NCI-H1105 treated with DMSO at 0.1 percent for 48 hours (cell line): ENCODE measurements around the gene RTEL1.

Experiments used
- DNase-seq: peaks from one replicate; lab custom pipeline; 2025; lab: John Stamatoyannopoulos, UW

The RTEL1 gene

DNA sequence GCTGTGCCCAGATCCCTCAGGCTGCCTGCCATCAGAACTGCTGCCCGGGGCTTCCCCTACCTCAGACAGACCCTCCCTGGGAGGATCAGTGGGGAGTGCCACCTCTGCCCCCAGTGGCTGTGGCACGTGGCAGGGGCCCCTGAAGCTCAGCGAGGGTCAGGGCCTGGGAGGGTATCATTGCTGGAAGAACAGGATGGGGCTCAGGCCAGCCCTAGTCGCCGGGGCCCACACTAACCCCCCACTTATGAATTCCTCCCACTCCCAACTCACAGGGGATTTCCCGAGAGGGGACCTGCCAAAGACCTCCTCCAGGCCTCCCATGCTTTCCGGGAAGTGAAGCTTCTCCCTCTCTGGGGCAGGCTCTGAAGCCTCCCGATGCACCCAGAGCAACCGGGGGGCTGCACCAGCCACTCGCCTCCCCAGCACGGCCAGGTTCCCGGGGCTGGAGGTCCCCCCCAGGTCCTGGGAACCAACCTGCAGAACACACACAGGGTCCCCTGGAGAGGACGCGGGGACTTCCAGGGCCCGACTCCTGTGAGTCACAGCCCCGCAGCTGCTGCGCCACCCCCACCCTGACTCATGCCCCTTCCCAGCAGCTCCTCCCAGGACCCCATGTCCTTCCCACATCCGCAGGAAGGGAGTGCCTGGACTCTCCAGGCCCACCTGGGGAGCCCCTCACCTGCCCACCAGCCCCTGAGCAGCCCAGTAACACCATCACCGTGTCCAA, 40.8 kb downstream of the RTEL1 start:
- no peak for DNase-seq

- DNase-seq, result no peak
Observed at GRCh38 chr20:63699466-63700198, 41.5 kb downstream of the RTEL1 start.

- no peak for DNase-seq
Observed at GRCh38 chr20:63700199-63701050, 42.3 kb downstream of the RTEL1 start.

DNA sequence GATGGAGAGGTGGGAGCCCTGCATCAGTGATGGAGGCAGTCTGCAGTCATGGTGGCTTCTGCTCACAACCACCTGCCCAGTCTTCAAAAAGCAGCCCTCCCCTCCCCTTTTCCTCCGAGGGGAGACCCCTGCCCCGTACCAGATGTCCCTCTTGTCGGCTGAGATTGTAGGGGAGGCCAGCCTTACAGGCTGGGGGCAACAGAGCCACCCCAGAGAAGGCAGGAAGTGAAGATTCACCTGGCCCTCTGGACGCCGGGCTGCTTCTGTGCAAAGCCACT, 42.9 kb downstream of the RTEL1 start:
- no peak for DNase-seq

GRCh38 chr20:63701329-63702035, 43.4 kb downstream of the RTEL1 start:
- DNase-seq, result no peak

- no peak for DNase-seq
Observed at GRCh38 chr20:63702036-63702665, 44.0 kb downstream of the RTEL1 start.

- DNase-seq, result no peak
Observed at GRCh38 chr20:63702751-63703470, 44.8 kb downstream of the RTEL1 start.

DNA sequence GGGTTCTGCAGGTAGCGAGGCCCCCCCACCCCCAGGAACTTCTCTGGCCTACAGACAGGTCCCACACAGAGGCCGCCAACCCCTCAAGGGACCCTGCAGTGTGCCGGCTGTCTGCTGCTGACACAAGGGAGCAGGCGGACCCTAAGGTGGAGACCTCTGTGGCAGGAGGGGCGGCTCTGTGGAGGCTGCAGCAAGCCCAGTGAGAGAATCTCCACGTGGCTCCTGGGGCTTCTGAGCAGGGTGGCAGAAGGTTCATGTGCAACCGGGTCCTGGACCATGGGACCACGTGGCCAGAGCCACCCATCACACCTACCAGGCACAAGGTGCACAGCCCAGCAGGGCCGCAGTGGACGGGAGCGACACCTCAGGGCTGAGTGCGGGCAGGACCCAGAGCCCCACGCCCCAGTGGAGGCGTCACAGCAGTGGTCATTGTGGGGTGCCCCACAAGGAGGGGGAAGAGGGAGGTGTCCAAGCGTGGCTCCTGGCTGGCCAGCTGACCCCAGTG, 45.4 kb downstream of the RTEL1 start:
- DNase-seq, result no peak

GRCh38 chr20:63703976-63704748, 46.0 kb downstream of the RTEL1 start:
- DNase-seq, result no peak

- DNase-seq, result no peak
Observed at GRCh38 chr20:63704749-63705117, 46.6 kb downstream of the RTEL1 start.

- DNase-seq, result no peak
Observed at GRCh38 chr20:63705232-63706026, 47.3 kb downstream of the RTEL1 start.

DNA sequence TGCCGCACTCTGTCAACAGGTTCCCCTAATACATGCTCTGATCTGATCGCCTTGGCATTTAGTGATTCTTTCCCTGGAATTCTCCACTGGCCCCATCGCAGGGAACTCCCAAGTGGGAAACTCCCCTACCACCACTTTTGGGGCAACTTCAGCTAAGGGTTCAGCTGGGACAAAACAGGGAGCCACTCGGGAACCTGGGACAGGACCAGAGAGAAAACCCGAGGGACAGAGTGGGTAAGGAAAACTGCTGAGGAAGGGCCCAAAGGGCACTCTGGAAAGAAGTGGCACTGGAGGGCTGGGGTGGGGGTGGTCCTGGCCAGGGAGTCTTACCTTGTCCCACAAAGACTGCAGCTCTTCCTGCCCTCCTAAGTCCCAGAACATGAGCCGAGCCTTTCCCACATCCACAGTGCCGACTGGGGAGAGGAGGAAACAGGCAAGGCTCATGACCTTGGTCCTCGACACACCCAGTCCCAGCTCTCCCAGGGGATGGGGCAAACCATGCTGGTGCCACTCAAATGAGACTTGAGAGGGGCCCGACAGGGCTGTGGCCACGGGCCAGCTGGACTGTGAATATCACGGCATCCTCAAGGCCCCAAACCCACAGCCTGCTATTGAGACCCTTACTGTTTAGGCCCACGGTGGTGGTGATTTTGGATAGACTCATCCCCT, 48.0 kb downstream of the RTEL1 start:
- no peak for DNase-seq

DNA sequence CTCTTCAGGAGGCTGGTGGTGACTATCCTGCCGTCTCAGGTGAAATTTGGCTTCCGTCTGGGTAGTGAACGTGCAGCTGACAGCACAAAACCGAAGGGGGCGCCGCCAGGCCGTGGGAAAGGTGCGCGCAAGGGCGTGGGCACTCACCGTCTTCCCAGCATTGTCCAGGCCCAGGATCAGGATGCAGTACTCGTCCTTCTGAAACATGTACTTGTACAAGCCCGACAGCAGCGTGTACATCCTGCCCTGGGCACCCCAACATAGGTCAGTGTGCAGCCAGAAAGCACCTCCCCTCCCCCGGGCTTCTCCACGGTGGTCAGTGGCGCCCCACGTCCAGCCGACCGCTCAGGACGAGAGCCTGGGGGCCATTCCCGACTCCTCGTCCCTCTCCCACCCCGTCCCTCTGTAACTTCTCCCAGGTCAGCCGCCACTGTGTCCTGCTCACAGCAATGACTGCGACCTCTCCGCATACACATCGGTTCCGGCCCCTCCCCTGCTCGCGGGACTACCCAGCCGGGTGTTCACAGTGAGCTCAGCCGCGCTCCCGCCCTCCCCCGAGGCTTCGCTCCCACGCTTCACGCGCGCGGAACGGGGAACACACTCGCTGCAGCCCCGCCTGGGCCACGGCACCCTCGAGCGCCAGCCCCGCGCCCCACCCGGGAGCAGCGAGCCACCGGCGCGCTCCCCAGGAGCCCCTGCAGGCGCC, 48.9 kb downstream of the RTEL1 start:
- DNase-seq, result peak; percentile 17

- peak; percentile 82 for DNase-seq
Observed at GRCh38 chr20:63707558-63708300, 49.6 kb downstream of the RTEL1 start, which contains the start of the genes ARFRP1 and ZGPAT. ARFRP1 (minus strand) TSS chr20:63707976; CDS start chr20:63707091, 885 bp downstream. ZGPAT (plus strand) TSS chr20:63708039; CDS start chr20:63708581, 542 bp downstream.

GRCh38 chr20:63708301-63709148, 50.4 kb downstream of the RTEL1 start:
- DNase-seq, result no peak

GRCh38 chr20:63709149-63709527, 51.0 kb downstream of the RTEL1 start:
- no peak for DNase-seq
